Fibroblast of skin of right biceps (primary cell): ENCODE data around the gene CASP6.

Experiments used
- DNase-seq: peaks from one replicate; pipeline ENCODE4 v3.0.0-alpha.2; 2013

The CASP6 gene

GRCh38 chr4:109665783-109666485 lies 37.3 kb downstream of the CASP6 start:
- DNase-seq = no peak

- DNase-seq = no peak
These were observed 40.5 kb downstream of the CASP6 start for GRCh38 chr4:109662771-109663170.

- DNase-seq = no peak
These were observed 41.1 kb downstream of the CASP6 start for GRCh38 chr4:109662116-109662515.

- DNase-seq = no peak
These were observed 44.3 kb downstream of the CASP6 start for GRCh38 chr4:109658871-109659410.

GRCh38 chr4:109657854-109658418 lies 45.3 kb downstream of the CASP6 start:
- DNase-seq = no peak

- DNase-seq = no peak
These were observed 47.8 kb downstream of the CASP6 start for GRCh38 chr4:109655396-109655795.

GRCh38 chr4:109649872-109650271 lies 53.4 kb downstream of the CASP6 start:
- no peak for DNase-seq

- DNase-seq = no peak
These were observed 54.2 kb downstream of the CASP6 start for GRCh38 chr4:109648997-109649575.

GRCh38 chr4:109648266-109648996 lies 54.8 kb downstream of the CASP6 start:
- no peak for DNase-seq

- no peak for DNase-seq
These were observed 57.2 kb downstream of the CASP6 start for GRCh38 chr4:109645874-109646710.

GRCh38 chr4:109640644-109641043 lies 62.6 kb downstream of the CASP6 start:
- no peak for DNase-seq
